KOPT-K1 (cell line): ENCODE measurements around the gene ZNF552.
"Not testable (repeated sequence)": the region's sequence is repeated elsewhere in the genome, so short reads cannot be mapped to it uniquely, and the experiment has no call there.

Source experiments
- H3K27ac ChIP-seq: fragments of 200-600 bp; sonication (generic); 2 replicates; pipeline ENCODE4 v1.5.1; 2016; ENCODE audit warnings: antibody characterized with exemption, mild to moderate bottlenecking, low read depth, low read length; ENCODE audit not compliant: poor library complexity, severe bottlenecking
- H3K36me3 ChIP-seq: fragments of 200-600 bp; sonication (generic); 2 replicates; pipeline ENCODE4 v1.5.1; 2017; ENCODE audit warnings: antibody characterized with exemption, mild to moderate bottlenecking, low read length, moderate library complexity; ENCODE audit not compliant: insufficient read depth
- H3K9me3 ChIP-seq: fragments of 200-600 bp; sonication (generic); 2 replicates; pipeline ENCODE4 v1.5.1; 2017; ENCODE audit warnings: antibody characterized with exemption, low read length, mild to moderate bottlenecking; ENCODE audit not compliant: insufficient read depth, poor library complexity, severe bottlenecking

Gene ZNF552

DNA sequence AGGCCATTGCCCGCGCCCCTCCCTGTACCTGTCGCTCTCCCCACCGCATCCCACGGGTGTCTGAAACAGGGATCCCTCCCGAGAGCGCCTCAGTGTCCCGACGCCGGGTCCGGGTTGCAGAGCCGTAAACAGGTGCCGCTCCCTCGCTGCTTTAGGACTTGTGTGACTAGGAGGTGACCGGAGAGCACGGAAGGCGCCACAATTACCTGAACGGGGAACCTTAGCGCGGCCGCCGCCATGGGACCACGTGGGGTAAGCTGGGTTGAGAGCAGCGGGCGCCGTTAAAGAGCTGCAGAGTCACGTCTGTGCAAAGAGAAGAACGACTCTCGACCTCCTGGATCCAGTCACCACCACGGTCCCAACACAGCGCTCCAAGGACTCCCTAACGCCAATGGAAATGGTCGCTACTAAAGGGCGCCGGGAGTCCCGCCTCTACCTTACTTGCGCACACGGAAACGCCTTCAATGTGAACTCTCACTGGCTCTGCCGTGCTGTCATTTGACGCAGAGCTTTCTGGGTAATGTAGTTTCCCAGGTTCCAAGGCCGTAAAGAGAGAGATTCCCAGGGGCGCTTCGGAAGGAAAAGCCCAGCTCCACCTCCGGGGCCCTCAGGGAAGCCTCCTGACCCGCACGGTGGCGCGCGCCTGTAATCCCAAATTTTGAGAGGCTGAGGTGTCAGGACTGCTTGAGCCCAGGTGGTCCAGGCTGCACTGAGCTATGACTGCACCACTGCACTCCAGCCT lies at the start of gene ZNF552:
Gene ZNF552 (minus strand): TSS at position 409 of the 742 bp plus-strand sequence. CDS start 170 bp downstream, at position 239.
- H3K27ac ChIP-seq = peak within 1 kb of the TSS; percentile 67
- H3K9me3 ChIP-seq = no peaks in the 10 kb centered on the region
- peaks cover 24% of the 10 kb centered on the region for H3K36me3 ChIP-seq

GRCh38 chr19:57862351-57862750 lies 47.6 kb upstream of the ZNF552 start:
- H3K36me3 ChIP-seq = peaks cover 97% of the 10 kb centered on the region
- H3K27ac ChIP-seq, H3K9me3 ChIP-seq: not testable (repeated sequence)

GRCh38 chr19:57854117-57854516 lies 39.4 kb upstream of the ZNF552 start:
- H3K9me3 ChIP-seq, H3K27ac ChIP-seq: not testable (repeated sequence)
- H3K36me3 ChIP-seq = peaks cover 74% of the 10 kb centered on the region

- not testable (repeated sequence) for H3K27ac ChIP-seq, H3K9me3 ChIP-seq
- H3K36me3 ChIP-seq = peaks cover 52% of the 10 kb centered on the region
Observed at GRCh38 chr19:57851812-57852603, 37.3 kb upstream of the ZNF552 start.

DNA sequence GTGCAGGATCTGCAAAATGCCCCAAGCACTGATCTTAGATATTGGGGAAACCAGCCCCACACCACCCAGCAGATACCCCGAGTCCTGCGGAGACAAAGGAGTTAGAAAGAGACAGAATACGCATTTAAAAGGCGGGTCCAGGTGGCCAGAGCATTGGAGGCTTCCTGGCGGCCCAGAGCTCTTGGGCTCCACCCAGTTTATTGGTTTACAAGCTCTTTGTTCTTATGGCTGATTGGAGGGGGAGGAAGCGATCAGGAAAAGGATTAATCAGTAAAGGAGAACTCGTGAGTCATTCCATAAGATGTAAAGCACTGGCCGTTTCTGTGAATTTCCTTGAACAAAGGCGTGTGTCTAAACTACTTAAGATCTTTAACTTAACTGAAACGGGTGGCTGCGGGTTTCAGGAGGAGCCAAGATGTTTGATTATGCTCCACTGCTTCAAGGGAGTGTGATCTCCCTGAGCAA lies 35.9 kb upstream of the ZNF552 start:
- Histone ChIP-seq H3K9me3 (no peaks in the 10 kb centered on the region), H3K27ac (peak overlapping the region; percentile 57), H3K36me3 (peaks cover 49% of the 10 kb centered on the region)

GRCh38 chr19:57849666-57850473 lies 35.2 kb upstream of the ZNF552 start, which contains the start of gene ZNF587:
TSS of gene ZNF587 (plus strand) at chr19:57849859. CDS start at chr19:57850039, 180 bp downstream.
- Histone ChIP-seq H3K36me3 (peaks cover 49% of the 10 kb centered on the region), H3K27ac (peak within 1 kb of the TSS; percentile 57)
- not testable (repeated sequence) for H3K9me3 ChIP-seq

GRCh38 chr19:57849162-57849665 lies 34.5 kb upstream of the ZNF552 start:
- not testable (repeated sequence) for H3K9me3 ChIP-seq
- peak overlapping the region; percentile 57 for H3K27ac ChIP-seq

GRCh38 chr19:57847164-57847563 lies 32.5 kb upstream of the ZNF552 start:
- peaks cover 51% of the 10 kb centered on the region for H3K36me3 ChIP-seq
- not testable (repeated sequence) for H3K9me3 ChIP-seq, H3K27ac ChIP-seq

More at GRCh38 chr19:57849162-57849665, 34.5 kb upstream of the ZNF552 start:
- H3K36me3 ChIP-seq = peaks cover 52% of the 10 kb centered on the region

DNA sequence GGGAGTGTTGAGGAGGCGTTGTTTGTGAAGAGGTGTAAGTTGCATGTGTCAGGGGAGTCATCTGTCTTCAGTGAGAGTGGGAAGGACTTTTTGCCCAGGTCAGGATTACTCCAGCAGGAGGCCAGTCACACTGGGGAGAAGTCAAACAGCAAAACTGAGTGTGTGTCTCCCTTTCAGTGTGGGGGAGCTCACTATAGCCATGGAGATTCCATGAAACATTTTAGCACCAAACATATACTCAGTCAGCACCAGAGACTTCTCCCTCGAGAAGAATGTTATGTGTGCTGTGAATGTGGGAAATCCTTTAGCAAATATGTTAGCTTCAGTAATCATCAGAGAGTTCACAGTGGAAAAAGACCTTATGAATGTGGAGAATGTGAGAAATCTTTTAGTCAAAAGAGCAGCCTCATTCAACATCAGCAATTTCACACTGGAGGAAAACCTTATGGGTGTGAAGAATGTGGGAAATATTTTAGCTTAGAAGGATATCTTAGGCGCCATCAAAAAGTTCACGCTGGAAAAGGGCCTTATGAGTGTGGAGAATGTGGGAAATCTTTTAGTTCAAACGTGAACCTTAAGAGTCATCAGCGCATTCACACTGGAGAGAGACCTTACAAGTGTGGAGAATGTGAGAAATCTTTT lies 26.5 kb upstream of the ZNF552 start:
- peaks cover 91% of the 10 kb centered on the region for H3K36me3 ChIP-seq
- no peak overlapping the region for H3K27ac ChIP-seq
- no peaks in the 10 kb centered on the region for H3K9me3 ChIP-seq

- peaks cover 69% of the 10 kb centered on the region for H3K36me3 ChIP-seq
- H3K9me3 ChIP-seq, H3K27ac ChIP-seq: not testable (repeated sequence)
Observed at GRCh38 chr19:57838622-57839191, 24.0 kb upstream of the ZNF552 start.

DNA sequence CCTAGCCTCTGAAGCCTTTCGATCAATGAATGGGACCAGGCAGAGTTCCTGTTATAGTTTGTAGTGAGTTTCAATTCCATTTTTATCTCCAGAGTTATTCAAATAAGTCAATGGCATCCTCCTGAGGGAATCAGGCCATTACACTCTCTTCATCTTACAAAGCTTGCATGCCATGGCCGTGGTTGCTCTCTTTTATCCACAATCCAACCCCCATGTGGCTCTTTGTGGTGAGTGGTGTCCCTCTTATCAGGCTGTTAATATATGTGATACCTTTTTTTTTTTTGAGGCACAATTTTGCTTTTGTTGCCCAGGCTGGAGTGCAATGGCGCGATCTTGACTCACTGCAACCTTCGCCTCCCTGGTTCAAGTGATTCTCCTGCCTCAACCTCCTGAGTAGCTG lies 22.3 kb upstream of the ZNF552 start:
- H3K27ac ChIP-seq, H3K9me3 ChIP-seq: not testable (repeated sequence)
- H3K36me3 ChIP-seq = peaks cover 61% of the 10 kb centered on the region

- Histone ChIP-seq H3K27ac (no peak within 1 kb of the TSS), H3K9me3 (no peaks in the 10 kb centered on the region), H3K36me3 (peaks cover 55% of the 10 kb centered on the region)
Observed at GRCh38 chr19:57830071-57830602, 15.4 kb upstream of the ZNF552 start, which contains the start of gene ZNF587B. TSS of gene ZNF587B (plus strand) at chr19:57830299. CDS start at chr19:57830529, 230 bp downstream.

DNA sequence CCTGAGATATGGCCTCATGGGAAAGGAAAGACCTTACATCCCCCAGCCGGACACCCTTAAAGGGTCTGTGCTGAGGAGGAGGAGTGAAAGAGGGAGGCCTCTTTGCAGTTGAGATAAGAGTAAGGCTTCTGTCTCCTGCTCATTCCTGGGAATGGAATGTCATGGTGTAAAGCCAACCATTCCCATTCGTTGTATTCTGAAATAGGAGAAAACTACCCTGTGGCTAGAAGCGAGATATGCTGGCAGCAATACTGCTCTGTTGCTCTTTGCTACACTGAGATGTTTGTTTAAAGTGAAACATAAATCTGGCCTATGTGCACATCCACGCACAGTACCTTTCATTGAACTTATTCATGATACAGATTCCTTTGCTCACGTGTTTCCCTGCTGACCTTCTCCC lies 14.6 kb upstream of the ZNF552 start:
- no peaks in the 10 kb centered on the region for H3K9me3 ChIP-seq
- no peak overlapping the region for H3K27ac ChIP-seq
- peaks cover 63% of the 10 kb centered on the region for H3K36me3 ChIP-seq

- H3K27ac ChIP-seq = no peak overlapping the region
- H3K9me3 ChIP-seq = no peaks in the 10 kb centered on the region
- peaks cover 73% of the 10 kb centered on the region for H3K36me3 ChIP-seq
Observed at GRCh38 chr19:57825511-57825910, 10.8 kb upstream of the ZNF552 start.
